Measurements from ENCODE around the gene TRMT11.
"Not testable (repeated sequence)": the region's sequence is repeated elsewhere in the genome, so short reads cannot be mapped to it uniquely, and the experiment has no call there.

Gene TRMT11

DNA sequence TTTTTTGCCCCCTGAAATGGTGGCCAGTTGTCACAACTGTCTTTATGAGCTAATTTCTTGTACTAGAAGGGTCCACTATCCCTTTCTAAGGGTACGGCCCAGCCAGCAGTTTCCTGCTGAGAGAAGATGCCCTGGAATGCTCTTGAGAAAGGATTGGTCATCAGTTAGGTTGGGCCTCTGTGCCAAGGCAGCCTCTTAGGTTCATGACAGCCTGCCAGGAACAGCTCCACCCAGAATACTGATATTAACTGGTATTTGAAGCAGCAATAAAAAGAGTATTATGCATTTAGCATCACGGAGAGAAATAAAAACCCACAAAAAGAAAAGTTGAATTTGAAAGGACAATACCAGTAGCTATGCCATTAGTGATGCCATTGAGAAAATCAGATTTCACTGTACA, 38.7 kb upstream of the TRMT11 start:
- H3K27ac ChIP-seq (replicated peaks), result no peak overlapping the region
- DNase-seq (ENCODE audit: low read depth in 1 of 2, low spot score in 1 of 2), result no peak
- TF ChIP-seq, protein P1, sequence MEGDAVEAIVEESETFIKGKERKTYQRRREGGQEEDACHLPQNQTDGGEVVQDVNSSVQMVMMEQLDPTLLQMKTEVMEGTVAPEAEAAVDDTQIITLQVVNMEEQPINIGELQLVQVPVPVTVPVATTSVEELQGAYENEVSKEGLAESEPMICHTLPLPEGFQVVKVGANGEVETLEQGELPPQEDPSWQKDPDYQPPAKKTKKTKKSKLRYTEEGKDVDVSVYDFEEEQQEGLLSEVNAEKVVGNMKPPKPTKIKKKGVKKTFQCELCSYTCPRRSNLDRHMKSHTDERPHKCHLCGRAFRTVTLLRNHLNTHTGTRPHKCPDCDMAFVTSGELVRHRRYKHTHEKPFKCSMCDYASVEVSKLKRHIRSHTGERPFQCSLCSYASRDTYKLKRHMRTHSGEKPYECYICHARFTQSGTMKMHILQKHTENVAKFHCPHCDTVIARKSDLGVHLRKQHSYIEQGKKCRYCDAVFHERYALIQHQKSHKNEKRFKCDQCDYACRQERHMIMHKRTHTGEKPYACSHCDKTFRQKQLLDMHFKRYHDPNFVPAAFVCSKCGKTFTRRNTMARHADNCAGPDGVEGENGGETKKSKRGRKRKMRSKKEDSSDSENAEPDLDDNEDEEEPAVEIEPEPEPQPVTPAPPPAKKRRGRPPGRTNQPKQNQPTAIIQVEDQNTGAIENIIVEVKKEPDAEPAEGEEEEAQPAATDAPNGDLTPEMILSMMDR (IDR thresholded peaks at IDR 0.05; ENCODE audit: insufficient read depth, low read length), result no peak
- TF ChIP-seq SPI1 (IDR thresholded peaks at IDR 0.05; ENCODE audit: borderline replicate concordance, low read depth), result no peak
- no peaks in the 10 kb centered on the region for H3K27me3 ChIP-seq (ENCODE audit: insufficient read depth, poor library complexity, severe bottlenecking)
- no peak overlapping the region for H3K4me3 ChIP-seq (replicated peaks; ENCODE audit: insufficient read depth, low read length)

DNA sequence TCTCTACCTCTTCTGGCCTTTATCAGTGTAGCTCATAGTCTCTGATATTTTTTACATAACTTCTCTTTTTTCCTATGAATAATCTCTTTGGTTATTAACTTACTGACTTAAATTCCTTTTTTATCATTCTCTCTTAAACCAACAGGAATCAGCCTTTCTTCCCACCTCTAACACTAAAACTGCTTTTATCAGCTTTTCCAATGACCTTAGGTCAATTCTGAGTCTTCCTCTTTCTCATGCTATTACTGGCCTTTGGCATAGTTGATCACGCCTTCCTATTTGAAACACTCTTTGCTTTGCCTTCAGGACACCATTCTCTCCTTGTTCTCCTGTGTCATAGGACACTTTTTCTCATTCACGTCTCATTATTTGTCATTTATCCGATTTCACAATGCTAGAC, 37.9 kb upstream of the TRMT11 start:
- DNase-seq (ENCODE audit: low read depth in 1 of 2, low spot score in 1 of 2), result no peak
- Histone ChIP-seq H3K27ac (replicated peaks) (no peak overlapping the region), H3K4me3 (replicated peaks; ENCODE audit: insufficient read depth, low read length) (no peak overlapping the region), H3K27me3 (ENCODE audit: insufficient read depth, poor library complexity, severe bottlenecking) (no peaks in the 10 kb centered on the region)
- no peak for TF ChIP-seq POLR2AphosphoS5 (IDR thresholded peaks at IDR 0.05; ENCODE audit: low read depth)
- TF ChIP-seq, protein P2, sequence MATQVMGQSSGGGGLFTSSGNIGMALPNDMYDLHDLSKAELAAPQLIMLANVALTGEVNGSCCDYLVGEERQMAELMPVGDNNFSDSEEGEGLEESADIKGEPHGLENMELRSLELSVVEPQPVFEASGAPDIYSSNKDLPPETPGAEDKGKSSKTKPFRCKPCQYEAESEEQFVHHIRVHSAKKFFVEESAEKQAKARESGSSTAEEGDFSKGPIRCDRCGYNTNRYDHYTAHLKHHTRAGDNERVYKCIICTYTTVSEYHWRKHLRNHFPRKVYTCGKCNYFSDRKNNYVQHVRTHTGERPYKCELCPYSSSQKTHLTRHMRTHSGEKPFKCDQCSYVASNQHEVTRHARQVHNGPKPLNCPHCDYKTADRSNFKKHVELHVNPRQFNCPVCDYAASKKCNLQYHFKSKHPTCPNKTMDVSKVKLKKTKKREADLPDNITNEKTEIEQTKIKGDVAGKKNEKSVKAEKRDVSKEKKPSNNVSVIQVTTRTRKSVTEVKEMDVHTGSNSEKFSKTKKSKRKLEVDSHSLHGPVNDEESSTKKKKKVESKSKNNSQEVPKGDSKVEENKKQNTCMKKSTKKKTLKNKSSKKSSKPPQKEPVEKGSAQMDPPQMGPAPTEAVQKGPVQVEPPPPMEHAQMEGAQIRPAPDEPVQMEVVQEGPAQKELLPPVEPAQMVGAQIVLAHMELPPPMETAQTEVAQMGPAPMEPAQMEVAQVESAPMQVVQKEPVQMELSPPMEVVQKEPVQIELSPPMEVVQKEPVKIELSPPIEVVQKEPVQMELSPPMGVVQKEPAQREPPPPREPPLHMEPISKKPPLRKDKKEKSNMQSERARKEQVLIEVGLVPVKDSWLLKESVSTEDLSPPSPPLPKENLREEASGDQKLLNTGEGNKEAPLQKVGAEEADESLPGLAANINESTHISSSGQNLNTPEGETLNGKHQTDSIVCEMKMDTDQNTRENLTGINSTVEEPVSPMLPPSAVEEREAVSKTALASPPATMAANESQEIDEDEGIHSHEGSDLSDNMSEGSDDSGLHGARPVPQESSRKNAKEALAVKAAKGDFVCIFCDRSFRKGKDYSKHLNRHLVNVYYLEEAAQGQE (IDR thresholded peaks at IDR 0.05; ENCODE audit: insufficient replicate concordance, low read depth), result no peak
- TF ChIP-seq, protein P1 (IDR thresholded peaks at IDR 0.05; ENCODE audit: insufficient read depth, low read length), result no peak
- no peak for TF ChIP-seq GABPA (IDR thresholded peaks at IDR 0.05; ENCODE audit: low read depth)
- TF ChIP-seq SPI1 (IDR thresholded peaks at IDR 0.05; ENCODE audit: borderline replicate concordance, low read depth), result no peak

DNA sequence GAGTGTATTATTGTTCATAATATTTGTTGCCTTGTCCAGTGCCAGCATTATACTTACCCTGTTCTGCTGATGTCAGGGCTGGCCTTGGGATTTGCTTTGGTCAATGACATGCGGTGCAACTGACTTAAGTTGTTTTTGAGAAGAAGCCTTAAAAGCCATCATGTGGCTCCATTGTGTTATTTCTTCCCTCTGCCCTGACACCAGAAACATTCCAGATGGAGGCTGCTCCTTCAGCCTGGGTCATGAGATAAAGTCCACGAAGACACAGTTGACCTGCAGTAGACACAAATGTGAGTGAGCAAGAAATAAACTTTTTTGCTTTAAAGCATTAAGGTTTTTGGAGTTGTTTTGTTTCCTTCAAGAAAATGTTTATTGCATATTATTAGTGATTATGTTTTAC, 37.3 kb upstream of the TRMT11 start:
- H3K27me3 ChIP-seq (ENCODE audit: insufficient read depth, poor library complexity, severe bottlenecking), result no peaks in the 10 kb centered on the region
- TF ChIP-seq, protein P2 (IDR thresholded peaks at IDR 0.05; ENCODE audit: insufficient replicate concordance, low read depth), result no peak
- TF ChIP-seq, protein P1 (IDR thresholded peaks at IDR 0.05; ENCODE audit: insufficient read depth, low read length), result no peak
- no peak for TF ChIP-seq GABPA (IDR thresholded peaks at IDR 0.05; ENCODE audit: low read depth)
- TF ChIP-seq SPI1 (IDR thresholded peaks at IDR 0.05; ENCODE audit: borderline replicate concordance, low read depth), result no peak
- no peak for TF ChIP-seq POLR2AphosphoS5 (IDR thresholded peaks at IDR 0.05; ENCODE audit: low read depth)
- no peak overlapping the region for H3K27ac ChIP-seq (replicated peaks)
- no peak overlapping the region for H3K4me3 ChIP-seq (replicated peaks; ENCODE audit: insufficient read depth, low read length)
- DNase-seq (ENCODE audit: low read depth in 1 of 2, low spot score in 1 of 2), result no peak

DNA sequence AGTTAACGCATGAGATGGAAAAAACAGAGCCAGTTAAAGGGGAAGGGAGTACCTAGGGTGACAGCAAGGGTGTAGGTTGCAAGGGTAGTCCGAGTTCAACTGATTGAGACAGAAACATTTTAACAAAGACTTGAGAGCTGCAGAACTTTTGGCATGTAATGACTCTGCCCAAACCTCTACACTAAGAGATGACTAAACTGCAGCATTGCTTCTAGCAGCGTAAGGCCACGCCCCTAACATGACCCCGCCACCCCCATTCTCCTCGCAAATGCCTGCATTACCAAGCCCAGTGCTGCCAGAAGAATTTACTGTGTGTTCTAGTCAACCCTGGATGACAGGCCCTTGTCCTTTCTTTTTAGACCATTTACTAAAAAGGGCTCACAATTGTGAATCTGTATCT, 36.0 kb upstream of the TRMT11 start:
- TF ChIP-seq SPI1 (IDR thresholded peaks at IDR 0.05; ENCODE audit: borderline replicate concordance, low read depth), result no peak
- TF ChIP-seq POLR2AphosphoS5 (IDR thresholded peaks at IDR 0.05; ENCODE audit: low read depth), result no peak
- TF ChIP-seq, protein P1 (IDR thresholded peaks at IDR 0.05; ENCODE audit: insufficient read depth, low read length), result no peak
- TF ChIP-seq GABPA (IDR thresholded peaks at IDR 0.05; ENCODE audit: low read depth), result no peak
- TF ChIP-seq, protein P2 (IDR thresholded peaks at IDR 0.05; ENCODE audit: insufficient replicate concordance, low read depth), result no peak
- Histone ChIP-seq H3K27me3 (ENCODE audit: insufficient read depth, poor library complexity, severe bottlenecking) (no peaks in the 10 kb centered on the region), H3K4me3 (replicated peaks; ENCODE audit: insufficient read depth, low read length) (no peak overlapping the region), H3K27ac (replicated peaks) (no peak overlapping the region)
- no peak for DNase-seq (ENCODE audit: low read depth in 1 of 2, low spot score in 1 of 2)

DNA sequence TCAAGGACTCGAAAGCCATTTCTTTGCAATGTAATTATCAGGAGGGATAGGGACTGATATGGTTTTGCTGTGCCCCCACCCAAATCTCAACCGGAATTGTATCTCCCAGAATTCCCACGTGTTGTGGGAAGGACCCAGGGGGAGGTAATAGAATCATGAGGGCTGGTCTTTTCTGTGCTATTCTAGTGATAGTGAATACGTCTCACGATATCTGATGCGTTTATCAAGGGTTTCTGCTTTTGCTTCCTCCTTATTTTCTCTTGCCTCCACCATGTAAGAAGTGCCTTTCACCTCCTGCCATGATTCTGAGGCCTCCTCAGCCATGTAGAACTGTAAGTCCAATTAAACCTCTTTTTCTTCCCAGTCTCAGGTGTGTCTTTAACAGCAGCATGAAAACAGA, 35.6 kb upstream of the TRMT11 start:
- H3K27me3 ChIP-seq (ENCODE audit: insufficient read depth, poor library complexity, severe bottlenecking); H3K4me3 ChIP-seq (replicated peaks; ENCODE audit: insufficient read depth, low read length); DNase-seq (ENCODE audit: low read depth in 1 of 2, low spot score in 1 of 2); H3K27ac ChIP-seq (replicated peaks): not testable (repeated sequence)
